T-helper 2 cell treated with Interferon-gamma antibody and Interleukin-4, amounts not matched to agents 100 ng/mL and 5 ng/mL, for 36 hours (primary cell): ENCODE measurements around the gene TSGA10IP. TPM values are rescaled to one million over a fixed set of nuclear protein-coding genes. Genes with fewer than 3 reads are reported as not detected.

Experiments
- intact Hi-C: fragments of 100-400 bp; cut with micrococcal nuclease; formaldehyde crosslinking; loops from one replicate; pipeline ENCODE4 v1.15.1; 2023
- total RNA-seq: library from RNA; stranded (reverse); gene quantifications from 2 replicates; pipeline ENCODE4 v1.2.3, GENCODE V29; 2022

Gene TSGA10IP
- total RNA-seq, 1 donor from 2014 or later = not detected

- intact Hi-C loops = no loop called here
Measured at GRCh38 chr11:65917434-65918210, 27.7 kb upstream of the TSGA10IP start.

- intact Hi-C loops = loop anchor here (1.0 kb wide), 8 partner anchors 10 to 303 kb away; partner anchors contain the start of genes CFL1, FIBP, FOSL1 and PCNX3
Measured at GRCh38 chr11:65918211-65919140, 26.8 kb upstream of the TSGA10IP start, which contains the start of gene C11orf68. C11orf68 (minus strand) TSS chr11:65919062; CDS start chr11:65919031, 31 bp downstream.

GRCh38 chr11:65919141-65919572 is 26.1 kb upstream of the TSGA10IP start, which contains the start of gene DRAP1:
DRAP1 (plus strand) TSS chr11:65919426; CDS start chr11:65919502, 76 bp downstream.
- intact Hi-C loops = loop anchor here (1.0 kb wide), 8 partner anchors 9 to 304 kb away; partner anchors contain the start of genes CFL1, FIBP, FOSL1 and PCNX3

- intact Hi-C loops = loop anchor here (1.0 kb wide), 8 partner anchors 9 to 304 kb away; partner anchors contain the start of genes CFL1, FIBP, FOSL1 and PCNX3
Measured at GRCh38 chr11:65919573-65920371, 25.5 kb upstream of the TSGA10IP start.

GRCh38 chr11:65920372-65920802 is 24.9 kb upstream of the TSGA10IP start:
- intact Hi-C loops = no loop called here

- intact Hi-C loops = no loop called here
Measured at GRCh38 chr11:65921033-65921555, 24.2 kb upstream of the TSGA10IP start.

GRCh38 chr11:65921876-65922275 is 23.4 kb upstream of the TSGA10IP start:
- intact Hi-C loops = no loop called here

- intact Hi-C loops = no loop called here
Measured at GRCh38 chr11:65922565-65922964, 22.7 kb upstream of the TSGA10IP start.

- intact Hi-C loops = no loop called here
Measured at GRCh38 chr11:65925397-65925796, 19.9 kb upstream of the TSGA10IP start.

GRCh38 chr11:65927904-65928397 is 17.3 kb upstream of the TSGA10IP start:
- intact Hi-C loops = loop anchor here (1.0 kb wide), 3 partner anchors 9 to 33 kb away; partner anchors contain the start of genes C11orf68, DRAP1 and SART1

GRCh38 chr11:65928667-65929066 is 16.6 kb upstream of the TSGA10IP start:
- intact Hi-C loops = loop anchor here (1.0 kb wide), 3 partner anchors 9 to 33 kb away; partner anchors contain the start of genes C11orf68, DRAP1 and SART1

GRCh38 chr11:65931773-65932557 is 13.3 kb upstream of the TSGA10IP start:
- intact Hi-C loops = no loop called here

- intact Hi-C loops = no loop called here
Measured at GRCh38 chr11:65932558-65932919, 12.7 kb upstream of the TSGA10IP start.

- intact Hi-C loops = no loop called here
Measured at GRCh38 chr11:65934014-65934413, 11.3 kb upstream of the TSGA10IP start.

GRCh38 chr11:65937766-65938165 is 7.5 kb upstream of the TSGA10IP start:
- intact Hi-C loops = no loop called here

GRCh38 chr11:65941720-65942310 is 3.5 kb upstream of the TSGA10IP start:
- intact Hi-C loops = no loop called here

- intact Hi-C loops = no loop called here
Measured at GRCh38 chr11:65942531-65942930, 2.7 kb upstream of the TSGA10IP start.

GRCh38 chr11:65944191-65944590 is 1.1 kb upstream of the TSGA10IP start:
- intact Hi-C loops = no loop called here

- intact Hi-C loops = no loop called here
Measured at GRCh38 chr11:65944767-65945166, 513 bp upstream of the TSGA10IP start.
